Measurements from ENCODE around the gene CHCHD5.
"Not testable (repeated sequence)": the region's sequence is repeated elsewhere in the genome, so short reads cannot be mapped to it uniquely, and the experiment has no call there.

The CHCHD5 gene

GRCh38 chr2:112584134-112584890, at the start of gene CHCHD5:
Gene CHCHD5 (plus strand): TSS chr2:112584609. CDS start chr2:112584648, 39 bp downstream.
- DNase-seq, result peak; percentile 97
- in situ Hi-C loops (cut with HindIII; ENCODE audit: low pct_ligation_motif_present, low pct_unique_long_range_greater_than_20kb, low sequenced_read_pairs), result no loop called here

DNA sequence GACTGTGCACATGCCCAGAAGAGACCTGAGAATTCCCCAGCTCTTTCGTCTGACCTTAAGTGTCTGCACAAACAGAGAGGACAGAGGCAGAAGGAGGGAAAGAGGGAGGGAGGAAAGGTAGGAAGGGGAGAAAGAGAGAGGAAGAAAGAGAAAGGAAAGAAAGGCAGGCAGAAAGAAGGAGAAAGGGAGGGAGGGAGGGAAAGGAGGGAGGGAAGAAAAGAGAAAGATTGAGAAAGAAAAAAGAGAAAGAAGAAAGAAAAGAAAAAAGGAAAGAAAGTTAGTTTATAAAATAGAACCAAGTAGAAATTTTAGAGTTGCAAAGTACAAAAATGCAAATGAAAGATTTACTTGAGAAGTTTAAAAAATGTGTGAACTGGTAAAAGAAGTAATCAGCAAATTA, 49.6 kb upstream of the CHCHD5 start:
- in situ Hi-C loops (cut with HindIII; ENCODE audit: low pct_ligation_motif_present, low pct_unique_long_range_greater_than_20kb, low sequenced_read_pairs), result no loop called here
- DNase-seq, result no peak

DNA sequence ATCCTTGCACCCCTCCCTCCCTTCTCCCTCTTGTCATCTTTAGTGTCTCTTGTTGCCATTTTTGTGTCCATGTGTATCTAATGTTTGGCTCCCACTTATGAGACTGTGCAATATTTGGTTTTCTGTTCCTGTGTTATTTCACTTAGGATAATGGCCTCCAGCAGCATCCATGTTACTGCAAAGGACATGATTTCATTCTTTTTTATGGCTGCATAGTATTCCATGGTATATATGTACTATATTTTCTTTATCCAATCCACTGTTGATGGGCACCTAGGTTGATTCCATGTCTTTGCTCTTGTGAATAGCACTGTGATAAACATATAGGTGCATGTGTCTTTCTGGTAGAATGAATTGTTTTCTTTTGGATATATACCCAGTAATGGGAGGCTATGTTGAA, 47.7 kb upstream of the CHCHD5 start:
- in situ Hi-C loops (cut with HindIII; ENCODE audit: low pct_ligation_motif_present, low pct_unique_long_range_greater_than_20kb, low sequenced_read_pairs); DNase-seq: not testable (repeated sequence)

DNA sequence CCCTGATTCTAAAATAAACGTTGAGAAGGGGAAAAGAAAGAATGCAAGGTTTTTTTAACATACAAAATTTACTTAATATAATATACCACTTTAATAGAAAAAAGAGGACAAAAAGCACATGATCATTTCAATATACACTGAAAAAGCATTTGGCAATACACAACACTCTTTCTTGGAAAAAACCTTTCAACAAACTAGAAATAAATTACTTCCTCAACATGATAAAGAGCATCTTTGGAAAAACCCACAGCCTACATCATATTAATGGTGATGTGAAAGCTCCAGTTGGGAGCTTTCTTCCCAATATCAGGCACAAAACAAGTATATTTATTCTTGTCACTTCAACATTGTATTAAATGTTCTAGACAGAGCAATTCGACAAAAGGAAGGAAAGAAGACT, 45.1 kb upstream of the CHCHD5 start:
- in situ Hi-C loops (cut with HindIII; ENCODE audit: low pct_ligation_motif_present, low pct_unique_long_range_greater_than_20kb, low sequenced_read_pairs), result no loop called here
- no peak for DNase-seq

- no peak for DNase-seq
- in situ Hi-C loops (cut with HindIII; ENCODE audit: low pct_ligation_motif_present, low pct_unique_long_range_greater_than_20kb, low sequenced_read_pairs), result no loop called here
Measured at GRCh38 chr2:112540906-112541305, 43.5 kb upstream of the CHCHD5 start.

GRCh38 chr2:112541315-112542122, 42.9 kb upstream of the CHCHD5 start:
- in situ Hi-C loops (cut with HindIII; ENCODE audit: low pct_ligation_motif_present, low pct_unique_long_range_greater_than_20kb, low sequenced_read_pairs), result no loop called here
- DNase-seq, result peak; percentile 76

- in situ Hi-C loops (cut with HindIII; ENCODE audit: low pct_ligation_motif_present, low pct_unique_long_range_greater_than_20kb, low sequenced_read_pairs), result no loop called here
Measured at GRCh38 chr2:112542123-112542983, 42.1 kb upstream of the CHCHD5 start, which contains the start of gene POLR1B. Gene POLR1B (plus strand): TSS chr2:112542465. CDS start chr2:112542495, 30 bp downstream.

DNA sequence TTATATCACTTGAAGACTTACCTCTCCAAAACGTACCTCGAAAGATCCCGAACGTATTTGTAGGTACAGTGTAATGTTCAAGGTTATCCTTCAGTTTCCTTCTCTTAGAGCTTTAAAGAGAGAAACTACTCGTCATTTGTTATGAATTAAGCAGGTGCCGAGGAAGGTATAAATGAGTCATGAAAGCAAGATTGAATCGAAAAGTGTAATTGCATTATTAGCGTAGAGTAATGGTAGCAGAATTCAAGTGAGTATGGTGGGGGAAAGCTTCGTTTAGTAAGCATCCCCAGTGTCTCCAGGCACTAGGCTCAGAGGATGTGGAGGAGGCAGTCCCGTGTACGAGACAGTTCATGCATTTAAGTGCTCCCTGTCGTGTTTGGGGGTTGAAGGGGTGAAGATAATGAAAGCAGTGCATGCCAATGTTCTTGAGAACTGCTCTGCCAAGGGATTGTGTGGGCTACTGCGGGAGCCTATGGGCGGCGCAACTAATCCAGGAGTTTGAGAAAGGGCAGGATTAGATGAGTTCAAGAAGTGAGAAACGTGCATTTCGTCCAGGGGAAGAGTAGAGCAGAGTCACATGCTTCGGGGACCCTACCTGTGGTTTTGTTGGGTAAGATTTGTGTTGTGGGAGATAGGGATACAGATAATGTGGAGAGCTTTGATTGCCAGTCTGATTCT, 41.3 kb upstream of the CHCHD5 start:
- peak; percentile 45 for DNase-seq
- in situ Hi-C loops (cut with HindIII; ENCODE audit: low pct_ligation_motif_present, low pct_unique_long_range_greater_than_20kb, low sequenced_read_pairs), result no loop called here

More at GRCh38 chr2:112542123-112542983, 42.1 kb upstream of the CHCHD5 start, which contains the start of gene POLR1B:
- peak; percentile 87 for DNase-seq

- in situ Hi-C loops (cut with HindIII; ENCODE audit: low pct_ligation_motif_present, low pct_unique_long_range_greater_than_20kb, low sequenced_read_pairs), result no loop called here
- peak; percentile 95 for DNase-seq
Measured at GRCh38 chr2:112547333-112547732, 37.1 kb upstream of the CHCHD5 start.

DNA sequence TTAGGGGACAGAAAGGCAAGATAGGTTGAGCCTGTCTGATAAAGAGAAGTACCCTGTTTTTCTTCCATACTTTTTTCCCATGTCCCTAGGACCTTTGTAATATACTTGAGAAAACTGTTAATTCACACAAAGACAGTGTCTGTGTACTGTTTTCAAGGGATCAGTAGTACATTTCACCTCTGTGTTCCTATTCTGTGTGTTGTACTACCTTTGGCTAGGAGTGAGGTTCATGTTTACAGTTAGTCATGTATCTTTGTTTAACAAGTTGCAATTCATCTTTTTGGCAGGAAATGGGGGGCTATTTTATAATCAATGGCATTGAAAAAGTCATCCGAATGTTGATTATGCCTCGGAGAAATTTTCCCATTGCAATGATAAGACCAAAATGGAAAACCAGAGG, 35.4 kb upstream of the CHCHD5 start:
- DNase-seq, result no peak
- in situ Hi-C loops (cut with HindIII; ENCODE audit: low pct_ligation_motif_present, low pct_unique_long_range_greater_than_20kb, low sequenced_read_pairs), result no loop called here

- in situ Hi-C loops (cut with HindIII; ENCODE audit: low pct_ligation_motif_present, low pct_unique_long_range_greater_than_20kb, low sequenced_read_pairs), result no loop called here
- DNase-seq, result no peak
Measured at GRCh38 chr2:112566104-112566503, 18.3 kb upstream of the CHCHD5 start.

- DNase-seq; in situ Hi-C loops (cut with HindIII; ENCODE audit: low pct_ligation_motif_present, low pct_unique_long_range_greater_than_20kb, low sequenced_read_pairs): not testable (repeated sequence)
Measured at GRCh38 chr2:112566508-112566907, 17.9 kb upstream of the CHCHD5 start.

DNA sequence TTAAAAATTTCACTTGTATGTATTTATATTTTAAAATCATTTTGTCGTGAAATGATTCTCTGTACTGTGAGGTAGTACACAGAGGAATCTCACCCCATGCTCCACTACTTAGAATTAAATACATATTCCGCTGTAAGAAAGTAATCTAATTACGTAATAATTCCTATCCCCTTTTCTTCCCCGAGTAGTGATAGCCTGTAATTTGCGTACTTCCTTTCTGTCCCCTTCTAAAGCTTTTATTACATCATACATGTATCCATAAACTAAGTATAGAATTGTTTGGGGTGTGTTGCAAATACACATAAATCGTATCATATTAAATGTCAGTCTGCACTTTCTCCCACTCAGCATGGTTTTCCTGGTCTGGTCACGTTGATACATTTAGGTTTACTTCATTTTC, 12.4 kb upstream of the CHCHD5 start:
- in situ Hi-C loops (cut with HindIII; ENCODE audit: low pct_ligation_motif_present, low pct_unique_long_range_greater_than_20kb, low sequenced_read_pairs), result no loop called here
- DNase-seq, result no peak

DNA sequence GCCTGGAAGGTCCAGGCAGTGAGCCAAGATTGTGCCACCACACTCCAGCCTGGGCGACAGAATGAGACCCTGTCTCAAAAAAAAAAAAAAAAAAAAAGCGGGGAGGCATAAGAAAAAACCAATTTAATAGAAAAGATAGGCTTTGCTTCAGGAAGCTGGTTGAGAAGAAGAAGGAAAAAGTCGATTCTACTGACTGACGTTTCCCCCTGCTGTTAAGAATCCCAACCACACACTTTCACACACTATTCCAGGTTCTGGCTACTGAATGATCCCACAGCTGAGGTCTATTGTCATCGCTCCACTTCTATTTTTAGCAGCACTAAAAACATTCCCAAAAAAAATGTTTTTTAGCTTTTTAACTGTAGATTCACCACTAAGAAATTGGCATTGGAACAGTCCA, 6.7 kb upstream of the CHCHD5 start:
- peak; percentile 49 for DNase-seq
- in situ Hi-C loops (cut with HindIII; ENCODE audit: low pct_ligation_motif_present, low pct_unique_long_range_greater_than_20kb, low sequenced_read_pairs), result no loop called here

DNA sequence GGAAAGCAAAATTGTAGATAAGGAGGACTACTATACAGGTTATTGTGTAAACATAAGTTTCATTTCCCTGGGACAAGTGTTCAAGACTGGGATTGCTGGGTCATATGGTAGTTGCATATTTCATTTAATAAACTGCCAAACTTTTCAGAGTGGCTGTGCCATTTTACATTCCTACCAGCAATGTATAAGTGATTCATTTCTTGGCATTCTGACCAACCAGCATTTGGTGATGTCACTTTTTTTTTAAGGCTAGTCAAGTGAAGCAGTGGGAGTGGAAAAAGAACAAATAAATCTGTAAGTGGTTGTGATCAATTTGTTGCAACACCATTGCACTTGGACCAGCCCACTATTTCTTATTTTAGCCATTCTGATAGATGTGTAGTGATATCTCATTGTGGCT, 5.2 kb upstream of the CHCHD5 start:
- in situ Hi-C loops (cut with HindIII; ENCODE audit: low pct_ligation_motif_present, low pct_unique_long_range_greater_than_20kb, low sequenced_read_pairs), result no loop called here
- DNase-seq, result peak; percentile 93

DNA sequence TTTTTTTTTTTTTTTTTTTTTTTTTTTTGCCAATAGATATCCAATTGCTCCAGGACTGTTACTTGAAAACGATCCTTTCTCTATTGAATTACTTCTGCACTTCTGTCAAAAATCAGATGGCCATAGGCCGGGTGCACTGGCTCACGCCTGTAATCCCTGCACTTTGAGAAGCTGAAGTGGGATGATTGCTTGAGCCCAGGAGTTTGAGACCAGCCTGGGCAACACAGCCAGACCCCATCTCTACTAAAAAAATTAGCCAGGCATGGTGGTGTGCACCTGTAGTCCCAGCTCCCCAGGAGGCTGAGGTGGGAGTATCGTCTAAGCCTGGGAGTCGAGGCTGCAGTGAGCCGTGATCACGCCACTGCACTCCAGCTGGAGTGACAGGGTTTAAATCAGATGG, 4.3 kb upstream of the CHCHD5 start:
- in situ Hi-C loops (cut with HindIII; ENCODE audit: low pct_ligation_motif_present, low pct_unique_long_range_greater_than_20kb, low sequenced_read_pairs), result no loop called here
- DNase-seq, result no peak

DNA sequence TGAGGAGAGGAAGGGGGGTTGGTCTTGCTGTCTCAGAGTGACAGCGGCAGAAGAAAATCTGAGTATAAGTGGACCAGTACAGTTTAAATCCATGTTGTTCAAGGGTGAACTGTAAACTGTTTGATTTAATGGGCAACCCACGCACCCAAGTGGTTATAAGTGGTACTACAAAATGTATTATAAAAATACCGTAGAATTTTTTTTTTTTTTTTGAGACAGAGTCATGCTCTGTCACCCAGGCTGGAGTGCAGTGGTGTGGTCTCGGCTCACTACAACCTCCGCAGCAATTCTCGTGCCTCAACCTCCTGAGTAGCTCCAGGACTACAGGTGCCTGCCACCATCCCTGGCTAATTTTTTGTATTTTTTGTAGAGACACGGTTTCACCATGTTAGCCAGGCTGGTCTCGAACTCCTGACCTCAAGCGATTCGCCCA, 2.1 kb upstream of the CHCHD5 start:
- DNase-seq, result peak; percentile 81

GRCh38 chr2:112583497-112584133, 794 bp upstream of the CHCHD5 start:
- DNase-seq, result peak; percentile 47
- in situ Hi-C loops (cut with HindIII; ENCODE audit: low pct_ligation_motif_present, low pct_unique_long_range_greater_than_20kb, low sequenced_read_pairs), result no loop called here

More for the DNA sequence above, 2.1 kb upstream of the CHCHD5 start:
- in situ Hi-C loops (cut with HindIII; ENCODE audit: low pct_ligation_motif_present, low pct_unique_long_range_greater_than_20kb, low sequenced_read_pairs), result no loop called here
